Body of pancreas (tissue), 4 donors: ENCODE measurements around the gene SH3D19.

ENCODE experiments used
- POLR2A ChIP-seq, 3 donors: fragments of 450-650 bp; IDR thresholded peaks; one replicate each; pipeline ENCODE4 v1.6.1; 2016; ENCODE audit warnings: antibody characterized with exemption in 3 of 3, mild to moderate bottlenecking in 2 of 3
- TF ChIP-seq, protein P1 (sequence below), 7 experiments: fragments of 450-650 bp in 4 of 7; fragments of 200-600 bp in 3 of 7; sonication (generic) in 3 of 7; IDR thresholded peaks; one replicate each; pipeline ENCODE4 v1.5.1; 2016 to 2019; ENCODE audit warnings: antibody characterized with exemption in 7 of 7

DNA sequence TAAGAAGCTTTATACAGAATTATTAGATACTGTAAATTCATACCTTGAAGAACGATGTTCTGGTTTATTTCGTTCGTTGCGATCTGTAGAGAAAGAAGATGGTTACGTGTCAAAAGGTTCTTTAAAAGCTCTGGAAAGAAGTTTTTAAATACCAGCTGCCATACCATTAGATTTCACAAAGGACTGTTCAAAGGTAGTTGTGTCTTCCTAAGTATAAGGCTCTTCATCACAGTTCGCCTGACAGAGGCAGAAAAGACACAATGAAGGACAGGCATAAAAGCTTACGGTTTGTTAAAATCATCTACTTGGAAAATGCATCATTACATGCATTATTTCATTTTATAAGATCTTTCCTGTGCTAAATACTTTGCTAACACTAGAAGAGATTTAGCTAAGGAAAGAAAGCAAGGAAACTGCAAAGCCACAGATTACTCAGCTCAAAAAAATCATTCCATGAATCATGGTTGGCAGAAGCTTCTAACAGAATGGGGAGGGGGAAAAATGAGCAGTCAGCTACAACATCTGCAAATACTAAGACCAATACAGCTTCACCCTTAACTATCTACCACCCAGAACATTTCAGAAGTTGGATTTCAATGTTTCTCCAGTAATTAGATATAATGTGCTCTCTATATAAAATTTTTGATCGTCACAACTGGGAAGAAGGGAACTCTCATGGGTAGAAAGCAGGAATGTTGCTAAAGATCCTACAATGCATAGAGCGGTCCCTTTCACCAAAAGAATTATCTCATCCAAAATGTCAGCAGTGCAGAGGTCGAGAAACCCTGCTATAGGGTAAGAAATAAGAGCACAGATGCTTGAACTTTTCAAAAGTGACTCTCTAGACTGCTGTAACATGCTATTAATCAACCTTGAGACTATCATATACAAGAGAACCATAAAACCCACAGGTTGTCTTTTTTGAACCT lies 99.1 kb downstream of the SH3D19 start:
- TF ChIP-seq, protein P1, sequence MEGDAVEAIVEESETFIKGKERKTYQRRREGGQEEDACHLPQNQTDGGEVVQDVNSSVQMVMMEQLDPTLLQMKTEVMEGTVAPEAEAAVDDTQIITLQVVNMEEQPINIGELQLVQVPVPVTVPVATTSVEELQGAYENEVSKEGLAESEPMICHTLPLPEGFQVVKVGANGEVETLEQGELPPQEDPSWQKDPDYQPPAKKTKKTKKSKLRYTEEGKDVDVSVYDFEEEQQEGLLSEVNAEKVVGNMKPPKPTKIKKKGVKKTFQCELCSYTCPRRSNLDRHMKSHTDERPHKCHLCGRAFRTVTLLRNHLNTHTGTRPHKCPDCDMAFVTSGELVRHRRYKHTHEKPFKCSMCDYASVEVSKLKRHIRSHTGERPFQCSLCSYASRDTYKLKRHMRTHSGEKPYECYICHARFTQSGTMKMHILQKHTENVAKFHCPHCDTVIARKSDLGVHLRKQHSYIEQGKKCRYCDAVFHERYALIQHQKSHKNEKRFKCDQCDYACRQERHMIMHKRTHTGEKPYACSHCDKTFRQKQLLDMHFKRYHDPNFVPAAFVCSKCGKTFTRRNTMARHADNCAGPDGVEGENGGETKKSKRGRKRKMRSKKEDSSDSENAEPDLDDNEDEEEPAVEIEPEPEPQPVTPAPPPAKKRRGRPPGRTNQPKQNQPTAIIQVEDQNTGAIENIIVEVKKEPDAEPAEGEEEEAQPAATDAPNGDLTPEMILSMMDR (IDR thresholded peaks at IDR 0.05), result no peak
- no peak for TF ChIP-seq POLR2A (IDR thresholded peaks at IDR 0.05)
